ENCODE results near the gene UGT2B15.

UGT2B15 gene

GRCh38 chr4:68617003-68617698 lies 53.3 kb downstream of the UGT2B15 start:
- TF ChIP-seq, protein P1, sequence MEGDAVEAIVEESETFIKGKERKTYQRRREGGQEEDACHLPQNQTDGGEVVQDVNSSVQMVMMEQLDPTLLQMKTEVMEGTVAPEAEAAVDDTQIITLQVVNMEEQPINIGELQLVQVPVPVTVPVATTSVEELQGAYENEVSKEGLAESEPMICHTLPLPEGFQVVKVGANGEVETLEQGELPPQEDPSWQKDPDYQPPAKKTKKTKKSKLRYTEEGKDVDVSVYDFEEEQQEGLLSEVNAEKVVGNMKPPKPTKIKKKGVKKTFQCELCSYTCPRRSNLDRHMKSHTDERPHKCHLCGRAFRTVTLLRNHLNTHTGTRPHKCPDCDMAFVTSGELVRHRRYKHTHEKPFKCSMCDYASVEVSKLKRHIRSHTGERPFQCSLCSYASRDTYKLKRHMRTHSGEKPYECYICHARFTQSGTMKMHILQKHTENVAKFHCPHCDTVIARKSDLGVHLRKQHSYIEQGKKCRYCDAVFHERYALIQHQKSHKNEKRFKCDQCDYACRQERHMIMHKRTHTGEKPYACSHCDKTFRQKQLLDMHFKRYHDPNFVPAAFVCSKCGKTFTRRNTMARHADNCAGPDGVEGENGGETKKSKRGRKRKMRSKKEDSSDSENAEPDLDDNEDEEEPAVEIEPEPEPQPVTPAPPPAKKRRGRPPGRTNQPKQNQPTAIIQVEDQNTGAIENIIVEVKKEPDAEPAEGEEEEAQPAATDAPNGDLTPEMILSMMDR (IDR thresholded peaks at IDR 0.05; ENCODE audit: borderline replicate concordance, control extremely low read depth, extremely low read depth, insufficient read depth, missing control alignments) = no peak
- no peak for DNase-seq (ENCODE audit: low spot score)
- in situ Hi-C loops (cut with MboI; ENCODE audit: low sequenced_read_pairs, unreplicated experiment) = no loop called here

- TF ChIP-seq, protein P1 (IDR thresholded peaks at IDR 0.05; ENCODE audit: borderline replicate concordance, control extremely low read depth, extremely low read depth, insufficient read depth, missing control alignments) = no peak
- in situ Hi-C loops (cut with MboI; ENCODE audit: low sequenced_read_pairs, unreplicated experiment) = no loop called here
- DNase-seq (ENCODE audit: low spot score) = no peak
Measured at GRCh38 chr4:68615699-68616422, 54.6 kb downstream of the UGT2B15 start.

- TF ChIP-seq, protein P1 (IDR thresholded peaks at IDR 0.05; ENCODE audit: borderline replicate concordance, control extremely low read depth, extremely low read depth, insufficient read depth, missing control alignments) = no peak
- DNase-seq (ENCODE audit: low spot score) = no peak
- in situ Hi-C loops (cut with MboI; ENCODE audit: low sequenced_read_pairs, unreplicated experiment) = no loop called here
Measured at GRCh38 chr4:68613752-68614151, 56.7 kb downstream of the UGT2B15 start.

DNA sequence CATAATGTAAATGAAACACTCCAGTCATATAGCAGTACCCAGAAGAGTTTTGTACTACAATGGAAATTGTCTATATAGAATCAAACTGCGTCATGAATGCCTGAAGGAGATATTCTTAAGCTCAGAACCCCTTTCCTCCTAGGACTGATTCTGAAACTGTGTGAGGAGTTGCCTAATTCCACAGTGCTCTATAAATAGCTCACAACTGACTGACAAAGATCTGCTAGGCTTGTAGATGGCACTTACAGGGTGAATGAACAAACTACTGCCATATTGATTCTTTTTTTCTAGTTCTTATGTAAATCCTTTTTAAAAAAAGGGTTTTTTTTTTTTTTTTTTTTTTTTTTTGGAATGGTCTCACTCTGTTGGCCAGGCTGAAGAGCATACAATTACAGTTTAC lies 64.2 kb downstream of the UGT2B15 start:
- TF ChIP-seq, protein P1 (IDR thresholded peaks at IDR 0.05; ENCODE audit: borderline replicate concordance, control extremely low read depth, extremely low read depth, insufficient read depth, missing control alignments) = no peak
- no peak for DNase-seq (ENCODE audit: low spot score)
- in situ Hi-C loops (cut with MboI; ENCODE audit: low sequenced_read_pairs, unreplicated experiment) = no loop called here

GRCh38 chr4:68599150-68599549 lies 71.3 kb downstream of the UGT2B15 start:
- DNase-seq (ENCODE audit: low spot score) = no peak
- TF ChIP-seq, protein P1 (IDR thresholded peaks at IDR 0.05; ENCODE audit: borderline replicate concordance, control extremely low read depth, extremely low read depth, insufficient read depth, missing control alignments) = no peak
- in situ Hi-C loops (cut with MboI; ENCODE audit: low sequenced_read_pairs, unreplicated experiment) = no loop called here

GRCh38 chr4:68597482-68597881 lies 73.0 kb downstream of the UGT2B15 start:
- in situ Hi-C loops (cut with MboI; ENCODE audit: low sequenced_read_pairs, unreplicated experiment) = no loop called here
- DNase-seq (ENCODE audit: low spot score) = no peak
- TF ChIP-seq, protein P1 (IDR thresholded peaks at IDR 0.05; ENCODE audit: borderline replicate concordance, control extremely low read depth, extremely low read depth, insufficient read depth, missing control alignments) = no peak

Data from GM13976 (cell line).